Epithelial cell of umbilical artery (primary cell): ENCODE results near the gene TEX47. TPM values are rescaled to one million over a fixed set of nuclear protein-coding genes. Genes with fewer than 3 reads are reported as not detected.

ENCODE experiments used
- total RNA-seq: library from RNA; depleted of rRNA; stranded (reverse); fragments of >200 nt; gene quantifications from 2 replicates; pipeline ENCODE4 v1.2.3, GENCODE V29; 2014

TEX47 gene
- not detected in 2 replicates for total RNA-seq

GRCh38 chr7:88795553-88795952, at the start of gene TEX47:
TSS of gene TEX47 (minus strand) at chr7:88795737. CDS start at chr7:88794942, 795 bp downstream.

DNA sequence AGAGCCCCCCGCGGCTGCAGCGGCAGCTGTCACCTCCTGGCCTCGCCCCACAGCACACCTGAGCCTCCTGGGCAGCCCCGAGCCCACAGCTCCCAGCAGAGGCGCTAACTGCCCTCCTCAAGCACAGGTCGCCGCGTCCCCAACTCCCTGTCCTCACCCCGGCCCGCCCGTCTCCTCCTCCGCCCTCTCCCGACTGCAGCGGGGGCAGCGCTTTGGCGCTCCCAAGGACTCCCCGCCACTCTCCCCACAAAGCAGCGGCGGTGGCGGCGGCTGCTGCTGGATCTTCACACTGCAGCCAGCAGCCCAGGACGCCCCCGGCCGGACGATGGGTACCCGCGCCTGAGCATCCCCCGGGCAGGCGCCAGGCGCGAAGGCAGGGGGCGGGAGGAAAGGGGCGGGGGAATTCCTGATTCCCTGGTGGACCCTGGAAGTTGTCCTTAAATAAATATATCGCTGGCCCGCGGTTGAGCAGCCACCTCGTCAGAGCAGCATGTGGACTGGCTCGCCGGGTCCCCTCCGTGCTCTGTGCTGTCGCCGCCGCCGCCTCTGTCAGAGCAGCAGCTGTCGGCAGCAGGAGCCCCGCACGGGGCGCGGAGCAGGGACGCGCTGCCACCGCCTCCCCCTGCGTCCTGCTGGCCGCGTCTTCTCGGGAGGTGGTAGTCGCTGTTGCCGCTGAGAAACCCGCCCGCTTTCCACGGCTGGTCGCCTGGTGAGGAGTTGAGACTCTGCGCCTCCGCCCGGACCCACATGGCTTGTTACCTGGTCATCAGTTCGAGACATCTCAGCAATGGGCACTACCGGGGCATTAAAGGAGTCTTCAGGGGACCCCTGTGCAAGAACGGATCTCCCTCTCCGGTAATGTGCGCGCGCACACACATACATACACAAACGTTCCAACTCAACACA, 36.1 kb downstream of the TEX47 start, which contains the start of gene ZNF804B:
Gene ZNF804B (plus strand): TSS at position 471 of the 906 bp plus-strand sequence. CDS start 277 bp downstream, at position 748.

Other genes starting within 250 kb of the TEX47 start
- not detected in 2 replicates for gene ZNF804B, start 36.0 kb downstream of the TEX47 start, total RNA-seq